A673 (cell line): ENCODE measurements around the gene H19.

Experiments
- EZH2 ChIP-seq: fragments of 200-600 bp; sonication (generic); IDR thresholded peaks from 2 replicates; pipeline ENCODE4 v1.6.1; 2017; ENCODE audit warnings: borderline replicate concordance, low read depth, mild to moderate bottlenecking, mixed read lengths, antibody characterized with exemption, low read length; ENCODE audit not compliant: poor library complexity, severe bottlenecking
- TF ChIP-seq, protein P1 (sequence below): fragments of 300-800, 200-600 bp; sonication (generic); conservative IDR thresholded peaks from 2 replicates; pipeline ENCODE4 v1.5.1; 2017; ENCODE audit warnings: low read depth, mild to moderate bottlenecking, antibody characterized with exemption, low read length, moderate library complexity, mixed read lengths

- TF ChIP-seq, protein P1, sequence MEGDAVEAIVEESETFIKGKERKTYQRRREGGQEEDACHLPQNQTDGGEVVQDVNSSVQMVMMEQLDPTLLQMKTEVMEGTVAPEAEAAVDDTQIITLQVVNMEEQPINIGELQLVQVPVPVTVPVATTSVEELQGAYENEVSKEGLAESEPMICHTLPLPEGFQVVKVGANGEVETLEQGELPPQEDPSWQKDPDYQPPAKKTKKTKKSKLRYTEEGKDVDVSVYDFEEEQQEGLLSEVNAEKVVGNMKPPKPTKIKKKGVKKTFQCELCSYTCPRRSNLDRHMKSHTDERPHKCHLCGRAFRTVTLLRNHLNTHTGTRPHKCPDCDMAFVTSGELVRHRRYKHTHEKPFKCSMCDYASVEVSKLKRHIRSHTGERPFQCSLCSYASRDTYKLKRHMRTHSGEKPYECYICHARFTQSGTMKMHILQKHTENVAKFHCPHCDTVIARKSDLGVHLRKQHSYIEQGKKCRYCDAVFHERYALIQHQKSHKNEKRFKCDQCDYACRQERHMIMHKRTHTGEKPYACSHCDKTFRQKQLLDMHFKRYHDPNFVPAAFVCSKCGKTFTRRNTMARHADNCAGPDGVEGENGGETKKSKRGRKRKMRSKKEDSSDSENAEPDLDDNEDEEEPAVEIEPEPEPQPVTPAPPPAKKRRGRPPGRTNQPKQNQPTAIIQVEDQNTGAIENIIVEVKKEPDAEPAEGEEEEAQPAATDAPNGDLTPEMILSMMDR: no peak
- TF ChIP-seq EZH2: no peak
Measured at GRCh38 chr11:1969035-1969434, 28.6 kb downstream of the H19 start.
